WTC11 (cell line): Measurements from ENCODE around the gene ZNF19. TPM values are rescaled to one million over a fixed set of nuclear protein-coding genes. Genes with fewer than 3 reads are reported as not detected.

Experiments
- ATAC-seq: fragments of 200-7000 bp; cut with Tn5 transposase; 2 replicates; pipeline ENCODE4 v1.10.0; 2021; ENCODE audit warnings: mild to moderate bottlenecking, moderate library complexity
- CTCF ChIA-PET: fragments of 300-600 bp; sonication (Branson Sonifier 250); formaldehyde crosslinking; loops from one replicate; lab custom pipeline; 2021; ENCODE audit warnings: antibody characterized with exemption; lab: Charles Lee
- POLR2A ChIA-PET: fragments of 350-600 bp; sonication (Branson Sonifier 250); formaldehyde crosslinking; loops from one replicate; lab custom pipeline; 2021; ENCODE audit warnings: antibody characterized with exemption; lab: Charles Lee
- DNase-seq: peaks from one replicate; pipeline ENCODE4 v3.0.0; 2021; ENCODE audit warnings: low spot score
- H3K27ac Mint-ChIP-seq: 2 replicates; pipeline ENCODE4 v1.8.0; 2021; ENCODE audit warnings: mixed read lengths
- H3K27me3 Mint-ChIP-seq: 2 replicates; pipeline ENCODE4 v1.8.0; 2021; ENCODE audit warnings: low read depth, mild to moderate bottlenecking, moderate library complexity, mixed read lengths
- H3K36me3 Mint-ChIP-seq: 2 replicates; pipeline ENCODE4 v1.8.0; 2021; ENCODE audit warnings: mixed read lengths
- H3K4me1 Mint-ChIP-seq: 2 replicates; pipeline ENCODE4 v1.8.0; 2022; ENCODE audit warnings: mixed read lengths
- H3K4me3 Mint-ChIP-seq: 2 replicates; pipeline ENCODE4 v1.8.0; 2021; ENCODE audit warnings: mild to moderate bottlenecking, moderate library complexity, mixed read lengths
- H3K9me3 Mint-ChIP-seq: 2 replicates; pipeline ENCODE4 v1.8.0; 2021; ENCODE audit warnings: mixed read lengths
- CDX4 ChIP-seq: fragments of 250-450 bp; sonication (Bioruptor Pico); IDR thresholded peaks from 2 replicates; pipeline ENCODE4 v1.9.0; 2021; ENCODE audit warnings: moderate library complexity, mild to moderate bottlenecking, inconsistent platforms, borderline replicate concordance
- E2F5 ChIP-seq: sonication (generic); formaldehyde crosslinking; IDR thresholded peaks from 2 replicates; pipeline ENCODE4 v1.8.1; 2022; ENCODE audit warnings: mild to moderate bottlenecking, moderate library complexity, missing genetic modification reagents
- FOXJ3 ChIP-seq: sonication (generic); formaldehyde crosslinking; IDR thresholded peaks from 2 replicates; pipeline ENCODE4 v1.9.0; 2021; ENCODE audit warnings: missing genetic modification reagents, mild to moderate bottlenecking, borderline replicate concordance
- FOXK1 ChIP-seq: sonication (generic); formaldehyde crosslinking; IDR thresholded peaks from 2 replicates; pipeline ENCODE4 v1.8.0; 2022; ENCODE audit warnings: mild to moderate bottlenecking, moderate library complexity, missing genetic modification reagents
- FOXP4 ChIP-seq: sonication (generic); formaldehyde crosslinking; IDR thresholded peaks from 2 replicates; pipeline ENCODE4 v1.8.0; 2022; ENCODE audit warnings: mild to moderate bottlenecking, missing genetic modification reagents
- GABPB1 ChIP-seq: sonication (generic); formaldehyde crosslinking; IDR thresholded peaks from 2 replicates; pipeline ENCODE4 v1.8.1; 2023; ENCODE audit warnings: mild to moderate bottlenecking, missing genetic modification reagents
- GRHL2 ChIP-seq: fragments of 250-450 bp; sonication (Bioruptor Pico); IDR thresholded peaks from 2 replicates; pipeline ENCODE4 v1.8.0; 2022; ENCODE audit warnings: mild to moderate bottlenecking, moderate library complexity; ENCODE audit not compliant: insufficient replicate concordance, severe bottlenecking
- HMGA2 ChIP-seq: fragments of 250-450 bp; sonication (Bioruptor Pico); IDR thresholded peaks from 2 replicates; pipeline ENCODE4 v1.4.0; 2021; ENCODE audit warnings: mild to moderate bottlenecking, moderate library complexity
- MXD4 ChIP-seq: fragments of 250-450 bp; sonication (Bioruptor Pico); IDR thresholded peaks from 2 replicates; pipeline ENCODE4 v1.8.0; 2021; ENCODE audit warnings: mild to moderate bottlenecking, moderate library complexity, borderline replicate concordance
- MYBL2 ChIP-seq: sonication (generic); formaldehyde crosslinking; IDR thresholded peaks from 2 replicates; pipeline ENCODE4 v1.8.1; 2023; ENCODE audit warnings: mild to moderate bottlenecking, moderate library complexity, missing genetic modification reagents
- RORB ChIP-seq: fragments of 250-450 bp; sonication (Bioruptor Pico); IDR thresholded peaks from 2 replicates; pipeline ENCODE4 v1.9.0; 2021; ENCODE audit warnings: mild to moderate bottlenecking
- SMAD3 ChIP-seq: sonication (generic); formaldehyde crosslinking; IDR thresholded peaks from 2 replicates; pipeline ENCODE4 v1.8.0; 2022; ENCODE audit warnings: missing genetic modification reagents, mild to moderate bottlenecking, borderline replicate concordance
- SMAD4 ChIP-seq: sonication (generic); formaldehyde crosslinking; IDR thresholded peaks from 2 replicates; pipeline ENCODE4 v1.8.0; 2022; ENCODE audit warnings: mild to moderate bottlenecking, missing genetic modification reagents
- SOX15 ChIP-seq: fragments of 250-450 bp; sonication (Bioruptor Pico); IDR thresholded peaks from 2 replicates; pipeline ENCODE4 v1.9.0; 2021; ENCODE audit warnings: mild to moderate bottlenecking
- TEAD4 ChIP-seq: sonication (generic); formaldehyde crosslinking; IDR thresholded peaks from 2 replicates; pipeline ENCODE4 v1.8.0; 2022; ENCODE audit warnings: mild to moderate bottlenecking, missing genetic modification reagents
- ZMAT4 ChIP-seq: fragments of 250-450 bp; sonication (Bioruptor Pico); IDR thresholded peaks from 2 replicates; pipeline ENCODE4 v1.9.0; 2021; ENCODE audit warnings: mild to moderate bottlenecking
- ZNF232 ChIP-seq: sonication (generic); formaldehyde crosslinking; IDR thresholded peaks from 2 replicates; pipeline ENCODE4 v1.8.0; 2022; ENCODE audit warnings: mild to moderate bottlenecking, missing genetic modification reagents
- ZNF416 ChIP-seq: fragments of 250-450 bp; sonication (Bioruptor Pico); IDR thresholded peaks from 2 replicates; pipeline ENCODE4 v1.9.0; 2021; ENCODE audit warnings: mild to moderate bottlenecking, inconsistent platforms
- ZNF671 ChIP-seq: fragments of 250-450 bp; sonication (Bioruptor Pico); IDR thresholded peaks from 2 replicates; pipeline ENCODE4 v1.8.0; 2021; ENCODE audit warnings: mild to moderate bottlenecking
- total RNA-seq: library from RNA; stranded (reverse); gene quantifications from 3 replicates; pipeline ENCODE4 v1.2.3, GENCODE V29; 2021
- TF ChIP-seq, protein P1 (sequence below): sonication (generic); formaldehyde crosslinking; IDR thresholded peaks from 2 replicates; pipeline ENCODE4 v1.8.1; 2022; ENCODE audit warnings: low read depth, missing genetic modification reagents, borderline replicate concordance
- TF ChIP-seq, protein P2 (sequence below): sonication (generic); formaldehyde crosslinking; IDR thresholded peaks from 2 replicates; pipeline ENCODE4 v1.8.1; 2023; ENCODE audit warnings: mild to moderate bottlenecking, missing genetic modification reagents, moderate library complexity
- TF ChIP-seq, protein P3 (sequence below): sonication (generic); formaldehyde crosslinking; IDR thresholded peaks from 2 replicates; pipeline ENCODE4 v1.8.0; 2022; ENCODE audit warnings: mild to moderate bottlenecking, missing genetic modification reagents
- TF ChIP-seq, protein P4 (sequence below): fragments of 250-450 bp; sonication (Bioruptor Pico); IDR thresholded peaks from 2 replicates; pipeline ENCODE4 v1.9.0; 2021; ENCODE audit warnings: mild to moderate bottlenecking

ZNF19 gene
- total RNA-seq, 1 experiment from 2014 or later = 4.3 TPM

DNA sequence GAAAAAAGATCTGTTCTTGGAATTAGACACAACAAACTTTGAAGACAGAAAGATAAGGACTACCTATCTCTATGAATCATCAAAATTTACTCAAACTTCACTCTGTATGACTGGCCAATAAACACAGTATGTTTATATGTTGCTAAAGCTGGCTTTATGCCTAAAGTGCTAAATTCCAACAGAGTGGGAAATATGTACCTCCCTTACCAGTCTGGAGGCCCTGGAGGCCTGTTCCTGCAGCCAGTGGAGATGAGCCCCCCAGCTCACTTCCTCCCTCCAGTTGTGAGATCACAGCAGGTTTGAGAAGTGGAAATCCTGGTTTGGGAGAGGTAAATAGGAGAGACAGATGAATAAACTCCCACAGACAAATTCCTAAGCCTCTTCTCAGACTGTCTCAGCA lies 36.1 kb downstream of the ZNF19 start:
- ChIA-PET POLR2A (no interaction called here), CTCF (no interaction called here)
- no peak for ATAC-seq
- H3K9me3 Mint-ChIP-seq = peaks cover 51% of the 10 kb centered on the region
- H3K27ac Mint-ChIP-seq = no peak overlapping the region
- H3K27me3 Mint-ChIP-seq = peaks cover 4% of the 10 kb centered on the region
- TF ChIP-seq E2F5 (CRISPR knock-in tag) = no peak
- TF ChIP-seq, protein P1, sequence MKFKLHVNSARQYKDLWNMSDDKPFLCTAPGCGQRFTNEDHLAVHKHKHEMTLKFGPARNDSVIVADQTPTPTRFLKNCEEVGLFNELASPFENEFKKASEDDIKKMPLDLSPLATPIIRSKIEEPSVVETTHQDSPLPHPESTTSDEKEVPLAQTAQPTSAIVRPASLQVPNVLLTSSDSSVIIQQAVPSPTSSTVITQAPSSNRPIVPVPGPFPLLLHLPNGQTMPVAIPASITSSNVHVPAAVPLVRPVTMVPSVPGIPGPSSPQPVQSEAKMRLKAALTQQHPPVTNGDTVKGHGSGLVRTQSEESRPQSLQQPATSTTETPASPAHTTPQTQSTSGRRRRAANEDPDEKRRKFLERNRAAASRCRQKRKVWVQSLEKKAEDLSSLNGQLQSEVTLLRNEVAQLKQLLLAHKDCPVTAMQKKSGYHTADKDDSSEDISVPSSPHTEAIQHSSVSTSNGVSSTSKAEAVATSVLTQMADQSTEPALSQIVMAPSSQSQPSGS (CRISPR knock-in tag) = no peak
- no peak for TF ChIP-seq ZNF416 (CRISPR knock-in tag)
- TF ChIP-seq, protein P2, sequence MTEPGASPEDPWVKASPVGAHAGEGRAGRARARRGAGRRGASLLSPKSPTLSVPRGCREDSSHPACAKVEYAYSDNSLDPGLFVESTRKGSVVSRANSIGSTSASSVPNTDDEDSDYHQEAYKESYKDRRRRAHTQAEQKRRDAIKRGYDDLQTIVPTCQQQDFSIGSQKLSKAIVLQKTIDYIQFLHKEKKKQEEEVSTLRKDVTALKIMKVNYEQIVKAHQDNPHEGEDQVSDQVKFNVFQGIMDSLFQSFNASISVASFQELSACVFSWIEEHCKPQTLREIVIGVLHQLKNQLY (CRISPR knock-in tag) = no peak
- TF ChIP-seq SOX15 = no peak
- no peak for TF ChIP-seq GABPB1 (CRISPR knock-in tag)
- no peak for TF ChIP-seq MYBL2 (CRISPR knock-in tag)
- TF ChIP-seq FOXJ3 (CRISPR knock-in tag) = no peak
- no peak for TF ChIP-seq FOXK1 (CRISPR knock-in tag)
- no peak for TF ChIP-seq FOXP4 (CRISPR knock-in tag)
- TF ChIP-seq, protein P3, sequence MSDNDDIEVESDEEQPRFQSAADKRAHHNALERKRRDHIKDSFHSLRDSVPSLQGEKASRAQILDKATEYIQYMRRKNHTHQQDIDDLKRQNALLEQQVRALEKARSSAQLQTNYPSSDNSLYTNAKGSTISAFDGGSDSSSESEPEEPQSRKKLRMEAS = no peak
- no peak for TF ChIP-seq HMGA2 (CRISPR knock-in tag)
- TF ChIP-seq, all 79 proteins: peak for 0
- Mint-ChIP-seq H3K36me3 (peaks cover 74% of the 10 kb centered on the region), H3K4me1 (no peaks in the 10 kb centered on the region), H3K4me3 (no peak overlapping the region)
- no peak for DNase-seq

GRCh38 chr16:71449020-71449419 lies 40.1 kb downstream of the ZNF19 start:
- no peak for ATAC-seq
- Mint-ChIP-seq H3K9me3 (peaks cover 83% of the 10 kb centered on the region), H3K4me3 (no peak overlapping the region), H3K4me1 (no peaks in the 10 kb centered on the region), H3K36me3 (peaks cover 71% of the 10 kb centered on the region), H3K27me3 (peaks cover 10% of the 10 kb centered on the region), H3K27ac (no peak overlapping the region)
- CTCF ChIA-PET = no interaction called here
- DNase-seq = no peak
- POLR2A ChIA-PET = no interaction called here
- TF ChIP-seq SMAD4 (CRISPR knock-in tag) (no peak), GRHL2 (no peak), SMAD3 (CRISPR knock-in tag) (no peak), ZNF416 (CRISPR knock-in tag) (no peak), TEAD4 (CRISPR knock-in tag) (no peak), MXD4 (CRISPR knock-in tag) (no peak), RORB (CRISPR knock-in tag) (no peak), ZMAT4 (CRISPR knock-in tag) (no peak), CDX4 (CRISPR knock-in tag) (no peak), HMGA2 (CRISPR knock-in tag) (no peak), ZNF671 (no peak), ZNF232 (no peak)
- TF ChIP-seq, protein P4, sequence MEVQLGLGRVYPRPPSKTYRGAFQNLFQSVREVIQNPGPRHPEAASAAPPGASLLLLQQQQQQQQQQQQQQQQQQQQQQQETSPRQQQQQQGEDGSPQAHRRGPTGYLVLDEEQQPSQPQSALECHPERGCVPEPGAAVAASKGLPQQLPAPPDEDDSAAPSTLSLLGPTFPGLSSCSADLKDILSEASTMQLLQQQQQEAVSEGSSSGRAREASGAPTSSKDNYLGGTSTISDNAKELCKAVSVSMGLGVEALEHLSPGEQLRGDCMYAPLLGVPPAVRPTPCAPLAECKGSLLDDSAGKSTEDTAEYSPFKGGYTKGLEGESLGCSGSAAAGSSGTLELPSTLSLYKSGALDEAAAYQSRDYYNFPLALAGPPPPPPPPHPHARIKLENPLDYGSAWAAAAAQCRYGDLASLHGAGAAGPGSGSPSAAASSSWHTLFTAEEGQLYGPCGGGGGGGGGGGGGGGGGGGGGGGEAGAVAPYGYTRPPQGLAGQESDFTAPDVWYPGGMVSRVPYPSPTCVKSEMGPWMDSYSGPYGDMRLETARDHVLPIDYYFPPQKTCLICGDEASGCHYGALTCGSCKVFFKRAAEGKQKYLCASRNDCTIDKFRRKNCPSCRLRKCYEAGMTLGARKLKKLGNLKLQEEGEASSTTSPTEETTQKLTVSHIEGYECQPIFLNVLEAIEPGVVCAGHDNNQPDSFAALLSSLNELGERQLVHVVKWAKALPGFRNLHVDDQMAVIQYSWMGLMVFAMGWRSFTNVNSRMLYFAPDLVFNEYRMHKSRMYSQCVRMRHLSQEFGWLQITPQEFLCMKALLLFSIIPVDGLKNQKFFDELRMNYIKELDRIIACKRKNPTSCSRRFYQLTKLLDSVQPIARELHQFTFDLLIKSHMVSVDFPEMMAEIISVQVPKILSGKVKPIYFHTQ (CRISPR knock-in tag) = no peak
